ENCODE measurements around the gene PHOX2B.
"Not testable (repeated sequence)": the region's sequence is repeated elsewhere in the genome, so short reads cannot be mapped to it uniquely, and the experiment has no call there.

The PHOX2B gene

DNA sequence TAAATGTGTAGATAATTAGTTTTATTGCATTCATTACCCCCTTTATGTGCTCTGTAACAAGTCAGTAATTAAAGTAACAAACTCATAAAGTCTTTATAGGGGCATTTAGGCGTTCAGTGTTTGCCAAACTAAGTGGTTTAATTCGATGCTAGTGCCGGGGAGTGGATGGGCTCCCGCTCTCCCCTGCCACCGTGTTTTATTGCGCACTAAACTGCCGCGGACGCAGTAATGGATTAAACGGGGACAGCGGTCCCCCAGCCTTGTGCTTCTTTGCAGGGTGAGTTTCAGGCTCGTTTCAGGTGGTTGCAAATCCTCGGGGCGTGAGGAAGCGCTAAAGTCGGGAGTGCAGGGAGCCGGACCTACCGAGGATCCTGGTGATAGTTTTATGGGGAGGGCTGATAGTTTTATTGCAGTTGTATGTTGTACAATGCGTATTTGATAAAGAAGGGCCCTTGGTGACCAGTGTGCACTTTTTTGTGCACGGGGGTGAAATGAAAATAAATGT lies 1.6 kb upstream of the PHOX2B start:
- DNase-seq, result no peak

GRCh38 chr4:41749631-41750039 lies 1.1 kb upstream of the PHOX2B start:
- in situ Hi-C loops (cut with HindIII; ENCODE audit: low pct_ligation_motif_present, low pct_unique_long_range_greater_than_20kb, low sequenced_read_pairs), result no loop called here
- no peak for DNase-seq

More for the DNA sequence above, 1.6 kb upstream of the PHOX2B start:
- in situ Hi-C loops (cut with HindIII; ENCODE audit: low pct_ligation_motif_present, low pct_unique_long_range_greater_than_20kb, low sequenced_read_pairs), result no loop called here

DNA sequence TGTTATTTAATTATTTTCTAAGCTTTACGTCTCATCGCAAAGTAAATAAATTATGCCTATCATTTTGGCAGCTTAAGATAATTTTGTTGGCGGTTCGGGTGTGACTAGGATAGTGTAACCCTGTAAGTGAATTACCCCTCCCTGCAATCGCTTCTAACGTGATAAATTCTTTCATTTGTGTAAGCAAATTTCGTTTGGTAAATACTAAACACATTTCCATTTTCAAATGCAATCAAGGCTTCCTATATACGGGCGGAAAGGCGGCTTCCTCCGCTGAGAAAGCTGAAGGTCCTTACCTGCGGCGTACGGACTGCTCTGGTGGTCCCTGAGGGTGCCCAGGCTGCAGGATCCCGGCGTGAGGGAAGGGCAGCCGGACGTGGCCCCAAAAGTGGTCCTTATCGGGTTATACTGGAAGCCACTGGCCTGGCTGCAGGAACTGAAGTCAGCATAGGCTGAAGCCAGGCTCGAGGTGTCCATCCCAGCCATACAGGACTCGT lies 403 bp downstream of the PHOX2B start:
- in situ Hi-C loops (cut with HindIII; ENCODE audit: low pct_ligation_motif_present, low pct_unique_long_range_greater_than_20kb, low sequenced_read_pairs), result no loop called here

GRCh38 chr4:41747230-41748055 lies 1.1 kb downstream of the PHOX2B start:
- in situ Hi-C loops (cut with HindIII; ENCODE audit: low pct_ligation_motif_present, low pct_unique_long_range_greater_than_20kb, low sequenced_read_pairs), result no loop called here
- DNase-seq, result no peak

More for the DNA sequence above, 403 bp downstream of the PHOX2B start:
- no peak for DNase-seq

DNA sequence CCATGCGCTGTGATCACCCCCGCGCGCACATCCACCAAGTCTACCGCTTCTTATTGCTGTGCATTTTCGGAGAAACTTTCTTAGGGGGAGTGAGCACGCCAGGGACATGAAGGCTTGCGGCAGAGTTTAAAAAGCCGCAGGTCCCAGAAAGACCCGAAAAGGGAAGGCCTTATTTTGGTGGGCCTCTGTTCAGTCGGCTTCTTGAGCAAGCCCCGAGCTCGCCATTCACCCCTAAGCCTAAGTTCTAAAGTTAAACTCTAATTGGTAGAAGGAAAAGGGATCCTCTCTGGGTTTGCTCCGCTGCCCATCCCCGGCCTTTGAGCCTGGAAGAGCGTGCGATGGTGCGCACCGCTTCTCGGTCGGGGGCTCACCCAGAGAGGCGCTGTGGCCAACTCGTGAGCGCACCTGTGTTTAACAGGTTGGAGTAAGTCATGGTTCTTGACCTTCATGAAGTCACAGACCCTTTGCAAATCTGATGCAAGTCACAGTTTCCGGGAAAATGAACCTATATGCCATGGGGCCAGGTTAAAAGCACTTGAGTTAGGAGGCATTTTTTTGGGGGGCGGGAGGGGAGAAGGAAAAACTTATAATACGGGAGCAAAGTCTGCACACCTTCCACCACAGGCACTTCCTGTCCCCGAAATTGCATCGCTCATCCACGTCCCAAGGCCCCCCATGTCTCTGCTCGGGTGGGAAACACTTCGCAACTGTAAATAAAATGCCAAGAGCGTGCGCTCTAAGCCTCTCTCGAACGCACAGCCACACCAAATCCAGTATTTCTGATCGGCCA lies 1.9 kb downstream of the PHOX2B start:
- no peak for DNase-seq
- in situ Hi-C loops (cut with HindIII; ENCODE audit: low pct_ligation_motif_present, low pct_unique_long_range_greater_than_20kb, low sequenced_read_pairs), result no loop called here

DNA sequence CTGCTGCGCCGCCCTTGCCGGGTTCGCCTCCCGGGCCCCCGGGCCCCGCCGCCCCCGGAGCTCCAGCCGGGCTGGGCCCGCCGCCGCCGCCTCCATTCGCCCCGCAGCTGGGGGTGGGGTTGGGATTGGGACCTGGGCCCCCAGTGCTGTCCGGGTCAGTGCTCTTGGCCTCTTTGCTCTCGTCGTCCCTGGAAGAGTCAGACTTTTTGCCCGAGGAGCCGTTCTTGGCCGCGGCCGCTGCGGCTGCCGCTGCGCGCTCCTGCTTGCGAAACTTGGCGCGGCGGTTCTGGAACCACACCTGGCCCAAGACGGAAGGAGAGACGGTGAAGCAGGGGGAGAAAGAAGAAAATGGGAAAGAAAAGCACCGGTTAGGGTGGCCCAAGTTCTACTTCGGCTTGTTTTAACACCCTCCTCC lies 2.5 kb downstream of the PHOX2B start:
- DNase-seq, result no peak
- in situ Hi-C loops (cut with HindIII; ENCODE audit: low pct_ligation_motif_present, low pct_unique_long_range_greater_than_20kb, low sequenced_read_pairs), result no loop called here

DNA sequence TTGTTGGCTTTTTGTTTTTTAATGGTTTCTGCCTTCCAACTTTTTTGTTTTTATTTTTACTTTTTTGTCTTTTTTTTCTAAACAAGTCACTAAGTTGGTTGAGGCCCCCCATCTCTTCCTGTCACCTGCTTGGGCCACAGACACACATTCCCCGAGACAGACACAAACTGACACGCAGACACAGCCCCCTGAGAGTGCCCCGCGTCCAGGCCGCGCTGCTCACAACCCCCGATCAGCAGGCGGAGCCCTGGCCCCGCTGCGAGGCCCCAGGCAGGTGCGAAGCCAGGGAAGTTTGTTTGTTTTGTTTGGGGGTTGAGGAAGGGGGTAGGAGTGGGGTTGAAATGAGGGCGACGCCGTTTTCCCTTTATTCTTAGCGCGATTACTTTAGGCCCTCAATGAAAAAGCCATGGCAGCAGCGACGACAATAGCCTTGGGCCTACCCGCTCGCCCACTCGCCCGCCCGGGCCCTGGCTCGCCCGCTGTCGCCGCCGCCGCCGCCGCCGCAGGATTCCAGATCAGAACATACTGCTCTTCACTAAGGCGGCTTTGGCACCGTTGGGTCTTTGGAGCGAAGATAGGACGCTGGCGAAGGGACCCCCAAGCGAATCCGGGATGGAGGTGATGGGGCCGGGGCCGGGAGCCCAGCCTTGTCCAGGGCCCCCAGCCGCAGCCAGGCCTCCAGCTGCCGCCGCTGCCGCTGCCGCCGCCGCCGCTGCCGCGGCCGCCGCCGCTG lies 3.1 kb downstream of the PHOX2B start:
- in situ Hi-C loops (cut with HindIII; ENCODE audit: low pct_ligation_motif_present, low pct_unique_long_range_greater_than_20kb, low sequenced_read_pairs), result no loop called here
- no peak for DNase-seq

DNA sequence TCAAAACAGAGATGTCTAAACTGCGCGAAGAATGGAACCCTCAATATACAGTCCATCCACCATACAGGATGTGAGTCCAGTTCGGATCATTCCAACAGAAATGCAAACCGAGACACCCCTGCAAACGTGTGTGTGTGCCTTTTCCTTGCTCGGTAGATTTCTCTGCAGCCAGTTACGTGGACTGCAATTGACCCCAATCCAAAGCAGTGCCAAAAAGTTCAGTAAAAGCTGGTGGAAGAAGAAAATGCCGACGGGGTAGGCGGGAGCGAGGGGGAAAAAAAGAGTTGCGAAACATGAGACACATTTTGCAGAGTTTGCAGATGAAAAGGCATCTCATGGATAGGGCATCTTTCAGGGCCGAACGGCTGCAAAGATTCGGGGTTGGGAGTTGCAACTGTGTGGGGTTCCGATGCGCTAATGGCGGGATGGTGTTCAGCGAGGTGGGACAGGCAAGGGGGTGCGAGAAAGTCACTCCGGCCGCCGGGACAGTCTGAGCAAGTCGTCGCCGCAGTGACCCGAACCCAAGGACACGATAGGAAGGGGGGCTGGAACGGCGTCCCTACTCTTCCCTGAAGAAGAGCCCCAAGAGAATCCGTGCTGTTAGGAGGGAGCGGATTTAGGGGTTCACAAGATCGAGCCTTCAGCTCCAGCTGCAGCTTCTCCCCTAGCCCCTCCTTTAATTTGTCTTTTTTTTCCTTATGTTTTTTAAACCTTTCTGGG lies 3.8 kb downstream of the PHOX2B start:
- DNase-seq, result no peak
- in situ Hi-C loops (cut with HindIII; ENCODE audit: low pct_ligation_motif_present, low pct_unique_long_range_greater_than_20kb, low sequenced_read_pairs), result no loop called here

- DNase-seq, result no peak
- in situ Hi-C loops (cut with HindIII; ENCODE audit: low pct_ligation_motif_present, low pct_unique_long_range_greater_than_20kb, low sequenced_read_pairs), result no loop called here
These were observed 7.2 kb downstream of the PHOX2B start for GRCh38 chr4:41741354-41741753.

DNA sequence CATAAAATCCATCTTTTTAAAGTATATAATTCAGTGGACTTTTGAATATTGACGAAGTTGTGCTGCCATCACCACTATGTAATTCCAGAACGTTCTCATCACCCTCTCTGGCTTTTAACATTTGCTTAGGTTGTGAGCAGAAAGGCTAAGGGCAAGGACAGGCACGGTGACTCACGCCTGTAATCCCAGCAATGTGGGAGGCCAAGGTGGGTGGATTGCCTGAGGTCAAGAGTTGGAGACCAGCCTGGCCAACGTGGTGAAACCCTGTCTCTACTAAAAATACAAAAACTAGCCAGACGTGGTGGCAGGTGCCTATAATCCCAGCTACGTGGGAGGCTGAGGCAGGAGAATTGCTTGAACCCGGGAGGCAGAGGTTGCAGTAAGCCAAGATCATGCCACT lies 11.0 kb downstream of the PHOX2B start:
- DNase-seq; in situ Hi-C loops (cut with HindIII; ENCODE audit: low pct_ligation_motif_present, low pct_unique_long_range_greater_than_20kb, low sequenced_read_pairs): not testable (repeated sequence)

DNA sequence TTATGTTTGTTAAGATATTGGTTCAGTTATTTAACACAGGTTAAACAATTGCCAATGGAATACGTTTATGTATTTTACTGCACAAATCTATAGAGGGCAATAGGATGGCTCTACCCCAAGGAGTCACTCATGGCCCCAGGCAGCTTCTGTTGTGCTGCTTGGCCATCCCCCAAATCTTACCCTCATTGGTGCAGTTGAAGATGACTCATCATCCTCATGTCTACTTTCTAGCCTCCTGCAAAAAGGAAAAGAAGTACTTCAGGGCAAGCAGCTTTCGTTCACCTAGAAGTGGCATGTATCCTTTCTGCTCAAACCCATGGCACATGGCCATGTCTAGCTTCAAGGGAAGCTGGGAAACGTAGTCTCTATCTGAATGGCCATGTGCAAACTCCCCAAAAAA lies 14.2 kb downstream of the PHOX2B start:
- DNase-seq, result no peak
- in situ Hi-C loops (cut with HindIII; ENCODE audit: low pct_ligation_motif_present, low pct_unique_long_range_greater_than_20kb, low sequenced_read_pairs), result no loop called here

DNA sequence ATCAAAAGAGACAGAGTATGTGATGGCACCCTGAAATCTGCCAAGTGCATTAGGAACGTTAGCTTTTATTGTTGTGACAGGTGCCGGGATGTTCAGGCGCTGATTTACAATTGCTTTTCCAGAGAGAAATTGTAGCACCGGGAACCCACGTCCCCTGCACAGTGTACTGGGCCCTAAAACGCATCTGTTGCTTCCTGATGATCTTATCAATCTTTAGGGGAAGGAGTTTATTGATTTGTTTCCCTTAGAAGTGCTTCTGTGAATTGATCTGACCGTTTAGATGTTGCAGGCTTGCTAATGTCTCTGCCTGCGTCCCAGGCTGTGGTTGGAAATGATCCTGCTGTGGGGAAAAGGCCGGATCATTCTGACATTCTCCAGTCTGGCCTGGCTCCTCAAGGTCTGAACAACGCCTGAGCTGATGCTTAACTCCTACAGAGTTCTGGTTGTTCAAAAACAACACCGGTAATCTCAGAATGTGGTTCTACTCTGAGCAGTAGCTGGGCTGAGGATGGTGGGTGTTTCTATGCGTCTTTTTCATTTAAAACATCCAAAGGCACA lies 16.9 kb downstream of the PHOX2B start:
- in situ Hi-C loops (cut with HindIII; ENCODE audit: low pct_ligation_motif_present, low pct_unique_long_range_greater_than_20kb, low sequenced_read_pairs), result no loop called here
- DNase-seq, result no peak

GRCh38 chr4:41728573-41728913 lies 20.0 kb downstream of the PHOX2B start:
- DNase-seq, result no peak
- in situ Hi-C loops (cut with HindIII; ENCODE audit: low pct_ligation_motif_present, low pct_unique_long_range_greater_than_20kb, low sequenced_read_pairs), result no loop called here

GRCh38 chr4:41727861-41728572 lies 20.5 kb downstream of the PHOX2B start:
- in situ Hi-C loops (cut with HindIII; ENCODE audit: low pct_ligation_motif_present, low pct_unique_long_range_greater_than_20kb, low sequenced_read_pairs), result no loop called here
- no peak for DNase-seq

DNA sequence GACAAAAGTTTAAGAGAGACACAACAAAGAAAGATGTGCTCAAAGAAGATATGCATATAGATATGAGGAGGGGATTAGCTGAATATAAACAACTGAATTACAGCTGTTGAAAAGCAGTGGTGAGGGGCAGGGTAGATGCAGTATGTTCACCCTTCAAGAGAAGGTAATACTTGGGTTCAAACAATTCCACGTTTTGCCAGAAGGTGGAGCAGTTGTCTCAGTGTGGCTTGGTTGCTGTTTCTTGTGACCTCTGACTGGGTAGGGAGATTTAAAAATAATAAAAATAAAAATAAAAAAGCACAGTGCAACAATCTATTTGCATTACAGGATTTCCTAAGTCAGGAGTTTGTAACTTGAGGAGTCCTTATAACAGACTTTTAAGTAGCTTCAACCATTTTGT lies 23.3 kb downstream of the PHOX2B start:
- in situ Hi-C loops (cut with HindIII; ENCODE audit: low pct_ligation_motif_present, low pct_unique_long_range_greater_than_20kb, low sequenced_read_pairs), result no loop called here
- no peak for DNase-seq

- in situ Hi-C loops (cut with HindIII; ENCODE audit: low pct_ligation_motif_present, low pct_unique_long_range_greater_than_20kb, low sequenced_read_pairs), result no loop called here
- no peak for DNase-seq
These were observed 25.2 kb downstream of the PHOX2B start for GRCh38 chr4:41723286-41723685.

DNA sequence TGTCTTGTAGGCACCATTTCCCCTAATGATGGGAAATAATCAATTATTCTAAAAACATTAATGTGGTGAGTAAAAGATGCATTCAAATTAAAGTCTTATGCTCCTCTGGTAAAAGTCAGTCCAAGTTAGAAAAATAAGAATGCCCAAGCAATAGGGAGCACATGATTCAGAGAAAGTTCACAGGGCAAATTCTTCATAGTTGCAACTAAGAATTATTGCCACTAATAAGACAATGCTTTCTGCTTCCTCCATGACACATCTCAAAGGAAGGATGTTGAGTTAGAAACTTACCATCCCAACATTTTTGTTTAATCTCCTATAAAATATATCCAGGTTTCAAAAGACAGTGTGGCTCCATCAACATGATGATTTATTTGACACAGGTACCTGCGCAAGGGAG lies 26.3 kb downstream of the PHOX2B start:
- in situ Hi-C loops (cut with HindIII; ENCODE audit: low pct_ligation_motif_present, low pct_unique_long_range_greater_than_20kb, low sequenced_read_pairs), result no loop called here

More for the DNA sequence above, 26.3 kb downstream of the PHOX2B start:
- no peak for DNase-seq
